K562 (cell line): ENCODE data around the gene PNRC1. TPM values are rescaled to one million over a fixed set of nuclear protein-coding genes. Genes with fewer than 3 reads are reported as not detected.
A peak's percentile ranks its signal among the peaks of the same experiment; 100 is the strongest.

Experiments
- ARHGAP35 ChIP-seq: fragments of 450-650 bp; IDR thresholded peaks from 2 replicates; pipeline ENCODE4 v1.6.1; 2018; ENCODE audit not compliant: partially characterized antibody
- GTF2F1 ChIP-seq: IDR thresholded peaks from 2 replicates; pipeline ENCODE4 v1.6.1; 2011; ENCODE audit warnings: low read depth, low read length, improper control_type of control experiment
- JUND ChIP-seq, 2 experiments: IDR thresholded peaks; 2 replicates in 1 of 2; 3 replicates in 1 of 2; pipeline ENCODE4 v1.6.1; 2011; ENCODE audit warnings: borderline replicate concordance in 2 of 2, low read depth in 2 of 2, low read length in 2 of 2, improper control_type of control experiment in 1 of 2, missing biosample characterization in 1 of 2, missing genetic modification characterization in 1 of 2, missing genetic modification reagents in 1 of 2
- KAT2B ChIP-seq: IDR thresholded peaks from one replicate; pipeline ENCODE4 v1.6.1; 2012; ENCODE audit warnings: low read depth, mild to moderate bottlenecking, control low read depth, inconsistent platforms, low read length, moderate library complexity
- MEIS2 ChIP-seq: fragments of 450-650 bp; IDR thresholded peaks from 2 replicates; pipeline ENCODE4 v1.6.1; 2014; ENCODE audit warnings: mild to moderate bottlenecking; ENCODE audit not compliant: partially characterized antibody
- NELFE ChIP-seq: IDR thresholded peaks from 2 replicates; pipeline ENCODE4 v1.6.1; 2011; ENCODE audit warnings: mild to moderate bottlenecking; ENCODE audit not compliant: insufficient read depth, insufficient read length
- RBM17 ChIP-seq: fragments of 200-400 bp; formaldehyde crosslinking; IDR thresholded peaks from 2 replicates; pipeline ENCODE4 v1.6.1; 2017; ENCODE audit warnings: low read depth, mild to moderate bottlenecking, low read length, borderline replicate concordance
- RFX5 ChIP-seq: IDR thresholded peaks from 2 replicates; pipeline ENCODE4 v1.6.1; 2011; ENCODE audit warnings: low read depth, mild to moderate bottlenecking, improper control_type of control experiment, low read length
- SMARCE1 ChIP-seq: fragments of 450-650 bp; IDR thresholded peaks from 2 replicates; pipeline ENCODE4 v1.7.1; 2016; ENCODE audit warnings: mild to moderate bottlenecking
- SP2 ChIP-seq: IDR thresholded peaks from 2 replicates; pipeline ENCODE4 v1.6.1; 2011; ENCODE audit warnings: mild to moderate bottlenecking, low read depth, low read length, moderate library complexity; ENCODE audit not compliant: poor library complexity, severe bottlenecking; ENCODE audit errors: extremely low read depth
- SRSF9 ChIP-seq: fragments of 200-400 bp; formaldehyde crosslinking; IDR thresholded peaks from 2 replicates; pipeline ENCODE4 v1.6.1; 2017; ENCODE audit warnings: low read depth, low read length, borderline replicate concordance
- WHSC1 ChIP-seq: IDR thresholded peaks from one replicate; pipeline ENCODE4 v1.6.1; 2012; ENCODE audit warnings: low read length, control low read depth, inconsistent platforms
- ZNF146 ChIP-seq: IDR thresholded peaks from one replicate; pipeline ENCODE4 v1.6.1; 2018; ENCODE audit warnings: missing compliant biosample characterization; ENCODE audit not compliant: unreplicated experiment
- ZNF224 ChIP-seq: sonication (generic); formaldehyde crosslinking; IDR thresholded peaks from 2 replicates; pipeline ENCODE4 v1.8.0; 2022; ENCODE audit warnings: mild to moderate bottlenecking, missing genetic modification reagents
- ZNF445 ChIP-seq: fragments of 250-450 bp; sonication (Bioruptor Pico); IDR thresholded peaks from 2 replicates; pipeline ENCODE4 v1.4.0; 2020; ENCODE audit warnings: low read depth, mild to moderate bottlenecking, moderate library complexity
- ZNF518B ChIP-seq: fragments of 250-450 bp; sonication (Bioruptor Pico); IDR thresholded peaks from 2 replicates; pipeline ENCODE4 v1.5.0; 2021; ENCODE audit warnings: mild to moderate bottlenecking, moderate library complexity
- ZNF589 ChIP-seq: fragments of 200-800 bp; sonication (Bioruptor generic); IDR thresholded peaks from 2 replicates; pipeline ENCODE4 v1.6.1; 2016; ENCODE audit warnings: low read depth, missing genetic modification characterization, missing compliant biosample characterization
- ZNF644 ChIP-seq: fragments of 200-800 bp; sonication (Bioruptor generic); IDR thresholded peaks from 2 replicates; pipeline ENCODE4 v1.6.1; 2016; ENCODE audit warnings: low read depth, missing genetic modification characterization, missing compliant biosample characterization
- ZNF766 ChIP-seq: fragments of 200-800 bp; sonication (Bioruptor generic); conservative IDR thresholded peaks from 2 replicates; pipeline ENCODE4 v1.6.1; 2016; ENCODE audit warnings: missing genetic modification characterization, missing compliant biosample characterization
- polyA plus RNA-seq, 8 experiments: library from polyadenylated mRNA; depleted of rRNA in 4 of 8; stranded (reverse) in 5 of 8; unstranded in 3 of 8; fragments of >200 nt; fragmentation: Nextera tagmentation in 2 of 8; fragmentation: Illumina TruSeq in 1 of 8; extraction: Ambion mirVana in 2 of 8; extraction: Trizol in 1 of 8; gene quantifications; 2 replicates each; pipeline versions ENCODE4 v1.2.1 to v1.2.3, GENCODE V29; 2011 to 2014; ENCODE audit warnings: inconsistent platforms in 1 of 8, missing spikeins in 1 of 8
- total RNA-seq, 7 experiments: library from RNA; depleted of rRNA in 6 of 7; stranded (reverse); fragments of >200 nt in 6 of 7; fragmentation: Illumina TruSeq in 2 of 7; extraction: Trizol in 2 of 7; gene quantifications; 2 replicates each; pipeline versions ENCODE4 v1.2.1 to v1.2.3, GENCODE V29; 2011 to 2021; ENCODE audit warnings: low replicate concordance in 1 of 7
- TF ChIP-seq, protein P1 (sequence below), 3 experiments: IDR thresholded peaks in 2 of 3; conservative IDR thresholded peaks in 1 of 3; 2 replicates each; pipeline ENCODE4 v1.5.1; 2011 to 2012; ENCODE audit warnings: low read length in 3 of 3, mild to moderate bottlenecking in 3 of 3, control low read depth in 2 of 3, improper control_type of control experiment in 1 of 3, inconsistent platforms in 1 of 3, low read depth in 1 of 3, mixed read lengths in 1 of 3, moderate library complexity in 1 of 3; ENCODE audit not compliant: insufficient read depth in 2 of 3
- TF ChIP-seq, protein P2 (sequence below): IDR thresholded peaks from 3 replicates; pipeline ENCODE4 v1.6.1; 2011; ENCODE audit warnings: borderline replicate concordance, mild to moderate bottlenecking; ENCODE audit not compliant: insufficient read length, insufficient read depth

Gene PNRC1
- total and polyA plus RNA-seq, 9 of the 15 experiments (the other 6 are each of a cell fraction or from before 2014, with no cell fraction given): 1.2 to 10.8 (median 6.5) TPM

DNA sequence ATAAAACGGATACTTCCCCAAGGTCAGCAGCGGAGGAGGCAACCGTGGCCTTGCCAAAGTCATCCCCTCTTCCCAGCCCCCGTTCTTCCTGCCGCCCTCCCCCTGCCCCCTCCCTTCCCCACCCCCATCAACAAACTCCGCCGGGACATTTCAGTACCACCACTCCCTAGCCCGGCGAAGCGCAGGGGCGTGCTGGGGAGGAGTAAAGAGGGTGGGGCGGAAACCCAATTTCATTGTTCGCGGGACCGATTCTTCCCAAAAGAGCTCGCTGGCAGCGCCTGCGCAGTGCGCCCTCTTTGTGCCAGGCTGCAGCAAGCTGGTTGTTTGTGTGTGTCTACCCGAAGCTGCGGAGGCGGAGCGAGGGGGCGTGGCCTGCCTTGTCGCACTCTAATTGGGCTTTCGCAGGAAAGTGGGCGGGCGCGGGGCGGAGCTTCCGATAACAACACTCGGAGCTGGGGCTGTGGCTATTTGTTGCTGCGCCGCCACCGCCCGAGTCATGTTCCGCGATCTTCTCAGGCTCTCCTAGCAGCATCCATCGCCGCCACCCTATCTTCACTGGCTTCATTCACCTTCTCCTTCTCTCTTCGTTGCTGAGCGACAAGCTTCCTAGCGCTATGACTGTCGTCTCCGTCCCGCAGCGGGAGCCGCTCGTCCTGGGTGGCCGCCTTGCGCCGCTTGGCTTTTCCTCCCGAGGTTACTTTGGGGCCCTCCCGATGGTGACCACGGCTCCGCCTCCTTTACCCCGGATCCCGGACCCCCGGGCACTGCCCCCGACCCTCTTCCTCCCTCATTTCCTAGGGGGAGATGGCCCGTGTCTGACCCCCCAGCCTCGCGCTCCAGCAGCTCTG lies at the start of gene PNRC1 (continued):
- peak; percentile 66 for TF ChIP-seq MEIS2
- TF ChIP-seq SRSF9: no peak
- no peak for TF ChIP-seq ZNF644 (tag)
- TF ChIP-seq ZNF766 (CRISPR knock-in tag): no peak
- TF ChIP-seq KAT2B: no peak
- TF ChIP-seq ZNF146 (CRISPR knock-in tag): no peak
- no peak for TF ChIP-seq ZNF224 (CRISPR knock-in tag)
- no peak for TF ChIP-seq SP2
- TF ChIP-seq ARHGAP35: no peak
- TF ChIP-seq RFX5: no peak
- no peak for TF ChIP-seq SMARCE1
- TF ChIP-seq RBM17: no peak
- peak; percentile 9; the same call in 1 of the 2 replicates for TF ChIP-seq JUND (IDR thresholded peaks at IDR 0.05; ENCODE audit: borderline replicate concordance, low read depth, low read length)
- TF ChIP-seq JUND (tag; IDR thresholded peaks at IDR 0.05; ENCODE audit: borderline replicate concordance, low read depth, low read length): no peak; the same call in 2 of the 3 replicates
- no peak for TF ChIP-seq ZNF445 (CRISPR knock-in tag)
- TF ChIP-seq, protein P1, sequence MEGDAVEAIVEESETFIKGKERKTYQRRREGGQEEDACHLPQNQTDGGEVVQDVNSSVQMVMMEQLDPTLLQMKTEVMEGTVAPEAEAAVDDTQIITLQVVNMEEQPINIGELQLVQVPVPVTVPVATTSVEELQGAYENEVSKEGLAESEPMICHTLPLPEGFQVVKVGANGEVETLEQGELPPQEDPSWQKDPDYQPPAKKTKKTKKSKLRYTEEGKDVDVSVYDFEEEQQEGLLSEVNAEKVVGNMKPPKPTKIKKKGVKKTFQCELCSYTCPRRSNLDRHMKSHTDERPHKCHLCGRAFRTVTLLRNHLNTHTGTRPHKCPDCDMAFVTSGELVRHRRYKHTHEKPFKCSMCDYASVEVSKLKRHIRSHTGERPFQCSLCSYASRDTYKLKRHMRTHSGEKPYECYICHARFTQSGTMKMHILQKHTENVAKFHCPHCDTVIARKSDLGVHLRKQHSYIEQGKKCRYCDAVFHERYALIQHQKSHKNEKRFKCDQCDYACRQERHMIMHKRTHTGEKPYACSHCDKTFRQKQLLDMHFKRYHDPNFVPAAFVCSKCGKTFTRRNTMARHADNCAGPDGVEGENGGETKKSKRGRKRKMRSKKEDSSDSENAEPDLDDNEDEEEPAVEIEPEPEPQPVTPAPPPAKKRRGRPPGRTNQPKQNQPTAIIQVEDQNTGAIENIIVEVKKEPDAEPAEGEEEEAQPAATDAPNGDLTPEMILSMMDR (IDR thresholded peaks at IDR 0.05 in 2 of 3, conservative IDR thresholded peaks at IDR 0.05 in 1 of 3; ENCODE audit: insufficient read depth in 2 of 3, low read depth in 1 of 3, low read length in 3 of 3): peak in 2 of 3 experiments; percentile 5 to 6; a peak in 1 of 6 replicates
- TF ChIP-seq WHSC1: no peak
- no peak for TF ChIP-seq GTF2F1
- no peak for TF ChIP-seq ZNF518B (CRISPR knock-in tag)
- TF ChIP-seq NELFE: no peak
- TF ChIP-seq, protein P2, sequence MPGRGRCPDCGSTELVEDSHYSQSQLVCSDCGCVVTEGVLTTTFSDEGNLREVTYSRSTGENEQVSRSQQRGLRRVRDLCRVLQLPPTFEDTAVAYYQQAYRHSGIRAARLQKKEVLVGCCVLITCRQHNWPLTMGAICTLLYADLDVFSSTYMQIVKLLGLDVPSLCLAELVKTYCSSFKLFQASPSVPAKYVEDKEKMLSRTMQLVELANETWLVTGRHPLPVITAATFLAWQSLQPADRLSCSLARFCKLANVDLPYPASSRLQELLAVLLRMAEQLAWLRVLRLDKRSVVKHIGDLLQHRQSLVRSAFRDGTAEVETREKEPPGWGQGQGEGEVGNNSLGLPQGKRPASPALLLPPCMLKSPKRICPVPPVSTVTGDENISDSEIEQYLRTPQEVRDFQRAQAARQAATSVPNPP: no peak
- no peak for TF ChIP-seq ZNF589 (CRISPR knock-in tag)
